ENCODE results near the gene NEDD8.

DNA sequence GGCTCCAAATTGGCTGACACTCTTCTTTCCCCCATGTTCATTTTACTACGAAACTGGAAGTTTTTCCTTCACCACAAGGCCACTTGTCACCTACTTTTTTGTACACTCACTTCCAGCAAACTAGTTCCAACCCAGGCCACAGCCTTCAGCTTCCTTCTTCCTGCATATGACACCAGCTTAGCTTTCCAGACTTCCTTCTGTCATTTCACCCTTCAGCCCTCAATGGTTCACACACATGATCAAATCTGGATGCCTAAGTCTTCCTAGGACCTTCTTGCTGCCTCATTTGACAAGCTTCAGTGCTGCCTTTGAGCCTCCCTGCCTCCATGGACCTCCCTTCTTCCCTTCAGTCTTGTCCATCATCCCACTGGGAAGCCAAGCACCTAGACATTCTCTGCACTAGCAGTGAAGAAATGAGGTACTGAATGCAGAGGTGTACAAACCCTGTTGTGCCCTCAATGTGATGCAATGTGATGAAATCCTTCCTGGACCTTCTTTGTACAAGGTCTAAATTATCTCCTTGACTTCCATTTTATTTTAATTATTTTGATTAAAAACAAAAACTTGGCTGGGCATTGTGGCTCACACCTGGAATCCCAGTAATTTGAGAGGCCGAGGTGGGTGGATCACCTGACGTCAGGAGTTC is 64.6 kb downstream of the NEDD8 start:
- TF ChIP-seq POLR2AphosphoS5 (IDR thresholded peaks at IDR 0.05; ENCODE audit: low read depth) (no peak), EZH2phosphoT487 (IDR thresholded peaks at IDR 0.05; ENCODE audit: unreplicated experiment) (no peak), EZH2 (IDR thresholded peaks at IDR 0.05; ENCODE audit: low read depth, unreplicated experiment) (no peak), ZNF114 (CRISPR knock-in tag; IDR thresholded peaks at IDR 0.05) (no peak)
- TF ChIP-seq, protein P1, sequence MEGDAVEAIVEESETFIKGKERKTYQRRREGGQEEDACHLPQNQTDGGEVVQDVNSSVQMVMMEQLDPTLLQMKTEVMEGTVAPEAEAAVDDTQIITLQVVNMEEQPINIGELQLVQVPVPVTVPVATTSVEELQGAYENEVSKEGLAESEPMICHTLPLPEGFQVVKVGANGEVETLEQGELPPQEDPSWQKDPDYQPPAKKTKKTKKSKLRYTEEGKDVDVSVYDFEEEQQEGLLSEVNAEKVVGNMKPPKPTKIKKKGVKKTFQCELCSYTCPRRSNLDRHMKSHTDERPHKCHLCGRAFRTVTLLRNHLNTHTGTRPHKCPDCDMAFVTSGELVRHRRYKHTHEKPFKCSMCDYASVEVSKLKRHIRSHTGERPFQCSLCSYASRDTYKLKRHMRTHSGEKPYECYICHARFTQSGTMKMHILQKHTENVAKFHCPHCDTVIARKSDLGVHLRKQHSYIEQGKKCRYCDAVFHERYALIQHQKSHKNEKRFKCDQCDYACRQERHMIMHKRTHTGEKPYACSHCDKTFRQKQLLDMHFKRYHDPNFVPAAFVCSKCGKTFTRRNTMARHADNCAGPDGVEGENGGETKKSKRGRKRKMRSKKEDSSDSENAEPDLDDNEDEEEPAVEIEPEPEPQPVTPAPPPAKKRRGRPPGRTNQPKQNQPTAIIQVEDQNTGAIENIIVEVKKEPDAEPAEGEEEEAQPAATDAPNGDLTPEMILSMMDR (conservative IDR thresholded peaks at IDR 0.05; ENCODE audit: low read depth in 2 of 2) = no peak
- TF ChIP-seq, protein P2, sequence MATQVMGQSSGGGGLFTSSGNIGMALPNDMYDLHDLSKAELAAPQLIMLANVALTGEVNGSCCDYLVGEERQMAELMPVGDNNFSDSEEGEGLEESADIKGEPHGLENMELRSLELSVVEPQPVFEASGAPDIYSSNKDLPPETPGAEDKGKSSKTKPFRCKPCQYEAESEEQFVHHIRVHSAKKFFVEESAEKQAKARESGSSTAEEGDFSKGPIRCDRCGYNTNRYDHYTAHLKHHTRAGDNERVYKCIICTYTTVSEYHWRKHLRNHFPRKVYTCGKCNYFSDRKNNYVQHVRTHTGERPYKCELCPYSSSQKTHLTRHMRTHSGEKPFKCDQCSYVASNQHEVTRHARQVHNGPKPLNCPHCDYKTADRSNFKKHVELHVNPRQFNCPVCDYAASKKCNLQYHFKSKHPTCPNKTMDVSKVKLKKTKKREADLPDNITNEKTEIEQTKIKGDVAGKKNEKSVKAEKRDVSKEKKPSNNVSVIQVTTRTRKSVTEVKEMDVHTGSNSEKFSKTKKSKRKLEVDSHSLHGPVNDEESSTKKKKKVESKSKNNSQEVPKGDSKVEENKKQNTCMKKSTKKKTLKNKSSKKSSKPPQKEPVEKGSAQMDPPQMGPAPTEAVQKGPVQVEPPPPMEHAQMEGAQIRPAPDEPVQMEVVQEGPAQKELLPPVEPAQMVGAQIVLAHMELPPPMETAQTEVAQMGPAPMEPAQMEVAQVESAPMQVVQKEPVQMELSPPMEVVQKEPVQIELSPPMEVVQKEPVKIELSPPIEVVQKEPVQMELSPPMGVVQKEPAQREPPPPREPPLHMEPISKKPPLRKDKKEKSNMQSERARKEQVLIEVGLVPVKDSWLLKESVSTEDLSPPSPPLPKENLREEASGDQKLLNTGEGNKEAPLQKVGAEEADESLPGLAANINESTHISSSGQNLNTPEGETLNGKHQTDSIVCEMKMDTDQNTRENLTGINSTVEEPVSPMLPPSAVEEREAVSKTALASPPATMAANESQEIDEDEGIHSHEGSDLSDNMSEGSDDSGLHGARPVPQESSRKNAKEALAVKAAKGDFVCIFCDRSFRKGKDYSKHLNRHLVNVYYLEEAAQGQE (IDR thresholded peaks at IDR 0.05; ENCODE audit: unreplicated experiment) = no peak

All from GM23338 (cell line).